Esophagus (tissue), 2 donors: Measurements from ENCODE around the gene SYNE1. TPM values are rescaled to one million over a fixed set of nuclear protein-coding genes. Genes with fewer than 3 reads are reported as not detected.
"Not testable (repeated sequence)": the region's sequence is repeated elsewhere in the genome, so short reads cannot be mapped to it uniquely, and the experiment has no call there.

ENCODE experiments used
- H3K27ac ChIP-seq, 2 donors: one replicate each; pipeline ENCODE4 v1.5.1; 2013; ENCODE audit warnings: low read depth in 2 of 2, mild to moderate bottlenecking in 2 of 2, inconsistent platforms in 1 of 2, low read length in 1 of 2, moderate library complexity in 1 of 2
- H3K27me3 ChIP-seq, 2 donors: one replicate each; pipeline ENCODE4 v1.6.1; 2013; ENCODE audit warnings: low read length in 2 of 2, control low read depth in 1 of 2, mild to moderate bottlenecking in 1 of 2; ENCODE audit not compliant: insufficient read depth in 2 of 2, control insufficient read depth in 1 of 2
- H3K36me3 ChIP-seq, 2 donors: one replicate each; pipeline ENCODE4 v1.6.1; 2013; ENCODE audit warnings: low read length in 1 of 2; ENCODE audit not compliant: control insufficient read depth in 2 of 2, insufficient read depth in 2 of 2
- H3K4me1 ChIP-seq, 2 donors: one replicate each; pipeline ENCODE4 v1.6.1; 2013; ENCODE audit warnings: low read length in 1 of 2; ENCODE audit not compliant: control insufficient read depth in 2 of 2, insufficient read depth in 2 of 2
- H3K4me3 ChIP-seq, 2 donors: one replicate each; pipeline ENCODE4 v1.5.1; 2013; ENCODE audit warnings: low read length in 2 of 2, mild to moderate bottlenecking in 2 of 2, low read depth in 1 of 2, moderate library complexity in 1 of 2
- H3K9me3 ChIP-seq, 2 donors: one replicate each; pipeline ENCODE4 v1.6.1; 2013; ENCODE audit warnings: mild to moderate bottlenecking in 2 of 2, low read depth in 1 of 2, low read length in 1 of 2, moderate library complexity in 1 of 2; ENCODE audit not compliant: control insufficient read depth in 2 of 2, insufficient read depth in 1 of 2
- WGBS, 2 donors: extraction: QIAGEN DNeasy Blood & Tissue Kit; methylation state at CpG; one replicate each; pipeline ENCODE4 v1.1.7; 2013; 5-methylcytosine and 5-hydroxymethylcytosine counted together
- polyA plus RNA-seq, 2 donors: library from polyadenylated mRNA; stranded (reverse); fragments of 200-250 nt; gene quantifications; one replicate each; pipeline ENCODE4 v1.2.3, GENCODE V29; 2013
- donor health status: healthy with polysubstance abuse.
- donor health status: Bipolar disorder and iron deficiency.

Gene SYNE1
- polyA plus RNA-seq, 2 donors = 5.4 to 7.1 TPM

DNA sequence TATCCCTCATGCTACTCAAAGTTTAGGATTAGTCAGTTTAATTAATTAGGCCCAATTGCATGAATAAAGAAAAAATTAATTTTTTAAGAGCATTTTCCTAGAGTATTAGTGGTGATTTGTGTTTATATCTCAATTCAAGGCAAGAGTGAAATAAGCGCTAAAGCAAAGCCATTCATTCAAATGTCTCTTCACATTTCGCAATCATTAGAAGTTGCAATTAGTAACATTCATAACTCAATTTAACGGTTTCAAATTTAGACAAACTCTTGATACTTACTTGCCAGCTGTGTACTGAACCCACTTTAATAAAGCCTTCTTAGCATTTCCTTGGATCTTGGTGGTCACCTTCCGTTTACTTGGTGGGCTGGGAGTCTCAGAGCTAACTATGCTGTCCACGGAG, 127.2 kb downstream of the SYNE1 start:
- Histone ChIP-seq H3K4me1 (no peaks in the 10 kb centered on the region), H3K36me3 (no peaks in the 10 kb centered on the region), H3K4me3 (no peak overlapping the region), H3K9me3 (no peaks in the 10 kb centered on the region), H3K27ac (no peak overlapping the region), H3K27me3 (no peaks in the 10 kb centered on the region)
- 88% methylated on average over 5 of the region's 5 CpGs for WGBS, 2 donors

DNA sequence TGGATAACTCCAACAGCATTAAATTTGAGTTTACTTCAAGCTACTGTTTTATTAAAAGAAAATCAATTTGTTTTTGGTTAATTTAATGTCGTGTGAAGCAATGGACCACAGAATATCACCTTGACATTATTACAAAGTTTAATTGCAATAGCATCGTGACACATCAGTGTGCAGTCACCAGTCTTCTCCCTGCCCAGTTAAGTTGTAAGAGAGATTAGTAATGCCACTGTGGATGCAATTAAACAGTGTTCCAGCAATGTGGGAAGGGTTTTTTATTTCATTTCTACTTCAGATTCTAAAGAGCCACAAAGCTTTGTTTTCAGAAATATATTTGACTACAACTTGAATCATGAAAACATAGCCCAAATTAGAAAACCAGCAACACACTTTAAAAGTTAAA, 128.7 kb downstream of the SYNE1 start:
- Histone ChIP-seq H3K4me3 (no peak overlapping the region), H3K9me3 (no peaks in the 10 kb centered on the region), H3K27ac (no peak overlapping the region), H3K27me3 (no peaks in the 10 kb centered on the region), H3K36me3 (no peaks in the 10 kb centered on the region), H3K4me1 (no peaks in the 10 kb centered on the region)
- WGBS, 2 donors = 76 to 80% methylated on average over 2 of the region's 2 CpGs

DNA sequence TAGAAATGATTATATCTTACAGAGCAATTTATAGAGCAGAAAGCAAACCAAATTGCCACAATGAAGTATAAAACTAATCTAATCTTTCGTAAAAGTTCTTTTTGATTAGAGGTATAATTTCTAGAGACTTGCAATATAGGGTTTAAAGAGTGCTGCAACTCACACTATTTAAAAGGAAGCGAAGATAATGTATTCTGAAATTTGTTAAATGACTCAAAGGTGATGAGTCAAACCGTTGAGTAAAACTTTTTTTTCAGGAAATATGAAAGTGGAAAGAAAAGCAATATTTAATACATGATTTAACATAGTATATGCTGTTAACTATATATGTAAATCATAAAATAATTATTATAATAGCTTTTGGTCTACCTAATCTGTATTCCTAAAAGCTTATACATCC, 133.6 kb downstream of the SYNE1 start:
- no peaks in the 10 kb centered on the region for H3K36me3 ChIP-seq
- H3K27ac ChIP-seq = no peak overlapping the region
- H3K4me1 ChIP-seq = no peaks in the 10 kb centered on the region
- no peaks in the 10 kb centered on the region for H3K27me3 ChIP-seq
- no peaks in the 10 kb centered on the region for H3K9me3 ChIP-seq
- no peak overlapping the region for H3K4me3 ChIP-seq
- 71 to 73% methylated on average over 3 of the region's 3 CpGs for WGBS, 2 donors

DNA sequence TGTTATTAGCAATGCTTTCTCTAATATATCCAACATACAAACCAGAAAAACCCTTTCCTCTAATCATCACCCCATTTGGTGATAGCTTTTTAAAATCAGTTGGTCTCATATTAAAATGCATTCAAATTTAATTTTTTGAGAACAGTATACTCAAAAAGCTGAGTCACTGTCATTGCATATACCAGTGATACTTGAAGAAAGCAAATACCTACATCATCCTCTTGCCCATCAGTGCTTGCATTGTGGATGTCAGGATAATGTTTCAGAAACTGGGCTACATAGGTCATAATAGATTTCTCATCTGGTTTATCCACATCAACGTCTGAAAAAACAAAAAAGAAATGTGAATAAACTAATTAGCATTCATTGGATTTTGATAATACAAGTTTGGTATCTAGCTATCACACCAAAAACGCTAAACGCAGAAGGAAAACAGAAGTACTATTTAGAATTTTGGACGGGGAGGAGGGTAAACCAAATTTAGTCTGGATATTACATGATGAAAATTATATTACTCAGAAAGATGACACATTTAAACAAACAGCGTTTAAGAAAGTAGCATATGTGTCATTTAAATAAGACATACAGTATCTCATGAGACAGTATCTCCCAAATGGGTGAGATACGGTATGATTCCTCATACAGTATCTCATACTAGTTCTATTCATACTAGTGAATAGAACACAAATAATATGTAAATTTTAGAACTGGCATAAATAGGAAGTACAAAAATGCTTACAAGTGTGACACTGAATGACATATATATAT, 134.6 kb downstream of the SYNE1 start:
- 71 to 74% methylated on average over 6 of the region's 6 CpGs for WGBS, 2 donors
- H3K27me3 ChIP-seq = no peaks in the 10 kb centered on the region

DNA sequence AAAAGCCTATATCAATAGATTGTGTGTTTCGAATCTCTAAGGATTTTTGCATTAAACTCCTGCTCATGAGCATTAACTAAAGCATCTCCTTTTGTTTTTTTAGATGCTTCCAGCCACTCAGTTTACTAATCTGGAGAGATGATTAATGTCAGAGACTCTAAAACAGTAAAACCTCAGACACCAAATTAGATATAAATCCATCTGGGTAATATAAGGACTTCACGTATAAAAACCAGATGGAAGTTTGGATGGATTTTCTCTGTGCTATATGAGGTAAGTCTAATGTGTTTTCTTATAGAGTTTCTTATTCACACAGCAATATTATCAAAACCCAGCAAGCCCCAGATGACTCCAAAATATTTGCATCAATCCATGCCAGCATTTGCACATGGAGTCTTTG, 137.2 kb downstream of the SYNE1 start:
- no peaks in the 10 kb centered on the region for H3K36me3 ChIP-seq
- no peaks in the 10 kb centered on the region for H3K4me1 ChIP-seq
- 91 to 95% methylated on average over 2 of the region's 2 CpGs for WGBS, 2 donors

More for the DNA sequence above, 134.6 kb downstream of the SYNE1 start:
- Histone ChIP-seq H3K9me3 (no peaks in the 10 kb centered on the region), H3K4me3 (no peak overlapping the region), H3K4me1 (no peaks in the 10 kb centered on the region), H3K27ac (no peak overlapping the region), H3K36me3 (no peaks in the 10 kb centered on the region)

DNA sequence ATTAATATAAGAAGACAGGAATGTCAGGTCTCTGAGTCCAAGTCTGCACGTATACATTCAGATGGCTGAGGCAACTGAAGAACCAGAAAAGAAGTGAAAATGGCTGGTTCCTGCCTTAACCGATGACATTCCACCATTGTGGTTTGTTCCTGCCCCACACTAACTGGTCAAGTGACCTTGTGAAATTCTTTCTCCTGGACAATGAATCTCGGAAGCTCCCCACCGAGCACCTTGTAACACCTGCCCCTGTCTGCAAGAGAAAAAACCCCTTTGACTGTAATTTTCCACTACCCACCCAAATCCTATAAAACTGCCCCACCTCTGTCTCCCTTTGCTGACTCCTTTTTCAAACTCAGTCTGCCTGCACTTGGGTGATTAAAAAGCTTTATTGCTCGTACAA, 140.4 kb downstream of the SYNE1 start:
- Histone ChIP-seq H3K27ac (no peak overlapping the region), H3K4me3 (no peak overlapping the region), H3K4me1 (no peaks in the 10 kb centered on the region), H3K36me3 (no peaks in the 10 kb centered on the region), H3K27me3 (no peaks in the 10 kb centered on the region), H3K9me3 (no peaks in the 10 kb centered on the region)
- WGBS, 2 donors = 79 to 86% methylated on average over 5 of the region's 5 CpGs

More for the DNA sequence above, 137.2 kb downstream of the SYNE1 start:
- no peak overlapping the region for H3K27ac ChIP-seq
- H3K9me3 ChIP-seq = no peaks in the 10 kb centered on the region
- no peak overlapping the region for H3K4me3 ChIP-seq
- no peaks in the 10 kb centered on the region for H3K27me3 ChIP-seq

DNA sequence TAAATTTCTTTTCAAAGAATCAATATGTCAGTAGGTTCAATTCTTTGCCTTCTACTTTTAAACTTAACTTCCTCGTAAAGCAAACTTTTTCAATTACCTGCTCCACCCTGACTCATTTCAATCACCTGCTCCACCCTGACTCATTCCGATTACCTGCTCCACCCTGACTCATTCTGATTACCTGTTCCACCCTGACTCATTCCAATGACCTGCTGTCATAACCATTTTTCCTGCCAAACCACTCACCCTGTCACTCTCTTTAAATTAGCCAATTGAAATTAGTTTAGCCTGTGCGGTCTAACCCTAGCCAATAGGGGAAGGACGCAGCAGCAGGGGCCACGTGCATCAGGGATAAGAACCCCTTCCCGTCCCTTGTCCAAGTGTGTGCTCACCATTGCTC, 141.7 kb downstream of the SYNE1 start:
- H3K27me3 ChIP-seq, H3K36me3 ChIP-seq, H3K4me1 ChIP-seq, H3K9me3 ChIP-seq, H3K4me3 ChIP-seq, H3K27ac ChIP-seq: not testable (repeated sequence)
- WGBS, 2 donors = 77 to 81% methylated on average over 6 of the region's 6 CpGs

DNA sequence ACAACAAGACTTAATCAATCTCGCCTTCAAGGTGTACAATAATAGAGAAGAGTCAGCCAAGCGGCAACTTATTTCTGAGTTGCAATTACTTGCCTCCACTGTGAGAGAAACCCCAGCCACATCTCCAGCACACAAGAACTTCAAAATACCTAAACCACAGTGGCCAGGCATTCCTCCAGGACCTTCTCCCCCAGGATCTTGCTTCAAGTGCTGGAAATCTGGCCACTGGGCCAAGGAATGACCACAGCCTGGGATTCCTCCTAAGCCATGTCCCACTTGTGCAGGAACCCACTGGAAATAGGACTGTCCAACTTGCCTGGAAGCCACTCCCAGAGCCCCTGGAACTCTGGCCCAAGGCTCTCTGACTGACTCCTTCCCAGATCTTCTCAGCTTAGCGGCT, 144.9 kb downstream of the SYNE1 start:
- H3K27ac ChIP-seq, H3K27me3 ChIP-seq, H3K4me3 ChIP-seq, H3K4me1 ChIP-seq, H3K9me3 ChIP-seq, H3K36me3 ChIP-seq: not testable (repeated sequence)
- 91 to 93% methylated on average over 3 of the region's 3 CpGs for WGBS, 2 donors

DNA sequence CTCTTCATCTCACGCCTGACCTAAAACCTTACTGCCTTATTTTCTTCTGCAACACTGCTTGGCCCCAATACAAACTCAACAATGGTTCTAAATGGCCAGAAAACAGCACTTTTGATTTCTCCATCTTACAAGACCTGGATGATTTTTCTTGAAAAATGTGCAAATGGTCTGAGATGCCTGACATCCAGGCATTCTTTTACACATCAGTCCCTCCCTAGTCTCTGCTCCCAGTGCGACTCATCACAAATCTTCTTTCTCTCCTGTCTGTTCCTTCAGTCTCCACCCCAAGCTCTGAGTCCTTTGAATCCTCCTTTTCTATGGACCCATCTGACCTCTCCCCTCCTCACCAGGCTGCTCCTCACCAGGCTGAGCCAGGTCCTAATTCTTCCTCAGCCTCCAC, 145.7 kb downstream of the SYNE1 start:
- H3K4me1 ChIP-seq, H3K36me3 ChIP-seq, H3K9me3 ChIP-seq, H3K4me3 ChIP-seq, H3K27ac ChIP-seq, H3K27me3 ChIP-seq: not testable (repeated sequence)
- 76 to 87% methylated on average over 2 of the region's 2 CpGs for WGBS, 2 donors

DNA sequence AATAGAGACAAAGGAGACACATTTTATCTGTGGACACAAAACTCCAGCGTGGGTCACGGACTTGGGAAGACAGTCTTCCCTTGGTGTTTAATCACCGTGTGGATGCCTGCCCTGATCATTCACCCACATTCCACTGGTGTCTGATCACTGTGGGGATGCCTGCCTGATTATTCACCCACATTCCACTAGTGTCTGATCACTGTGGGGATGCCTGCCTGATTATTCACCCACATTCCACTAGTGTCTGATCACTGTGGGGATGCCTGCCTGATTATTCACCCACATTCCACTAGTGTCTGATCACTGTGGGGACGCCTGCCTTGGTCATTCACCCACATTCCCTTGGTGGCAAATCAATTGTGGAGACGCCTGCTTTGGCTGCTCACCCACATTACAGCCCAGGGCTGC, 146.2 kb downstream of the SYNE1 start:
- not testable (repeated sequence) for H3K4me1 ChIP-seq, H3K27ac ChIP-seq, H3K27me3 ChIP-seq, H3K9me3 ChIP-seq, H3K36me3 ChIP-seq, H3K4me3 ChIP-seq
- WGBS, 2 donors = 65 to 67% methylated on average over 5 of the region's 5 CpGs
